Gastroesophageal sphincter (tissue), 3 donors: ENCODE data around the gene CC2D1B.

ENCODE experiments used
- CTCF ChIP-seq, 4 experiments: fragments of 200-600 bp in 2 of 4; fragments of 450-650 bp in 2 of 4; sonication (generic) in 1 of 4; IDR thresholded peaks; one replicate each; pipeline ENCODE4 v1.5.1; 2017 to 2019; ENCODE audit warnings: antibody characterized with exemption in 4 of 4, mild to moderate bottlenecking in 2 of 4, moderate library complexity in 2 of 4
- POLR2A ChIP-seq, 2 donors: fragments of 450-650 bp; IDR thresholded peaks; one replicate each; pipeline ENCODE4 v1.6.1; 2017; ENCODE audit warnings: antibody characterized with exemption in 2 of 2, mild to moderate bottlenecking in 2 of 2, moderate library complexity in 1 of 2

- no peak for TF ChIP-seq CTCF (IDR thresholded peaks at IDR 0.05)
- TF ChIP-seq POLR2A (IDR thresholded peaks at IDR 0.05), result no peak
Measured at GRCh38 chr1:52328615-52329014, 37.4 kb downstream of the CC2D1B start.
